Measurements from ENCODE around the gene COMMD8. TPM values are rescaled to one million over a fixed set of nuclear protein-coding genes. Genes with fewer than 3 reads are reported as not detected.

The COMMD8 gene
- total and polyA plus RNA-seq, 10 of the 15 experiments (the other 5 are each of a cell fraction or from before 2014, with no cell fraction given), result 27.6 to 156 (median 48.4) TPM

DNA sequence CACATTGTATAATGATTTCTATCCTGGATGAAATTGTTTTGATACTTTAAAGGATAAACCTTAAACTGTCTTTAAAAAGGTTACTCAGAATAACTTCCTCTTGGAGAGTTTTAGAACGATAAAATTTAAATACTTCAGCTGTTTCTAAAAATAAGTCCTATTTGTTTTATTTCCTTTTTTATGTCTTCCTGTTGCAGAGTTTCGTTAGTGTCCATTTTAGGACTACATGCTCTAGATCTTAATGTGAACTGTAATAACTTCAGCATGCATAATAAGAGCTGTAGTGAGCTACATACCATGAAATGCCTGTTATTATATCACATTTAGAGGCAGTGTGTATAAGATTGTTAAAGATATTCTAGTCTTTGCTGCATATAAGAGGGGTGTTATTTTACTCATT lies 36.2 kb upstream of the COMMD8 start (continued):
- TF ChIP-seq FOXM1 (IDR thresholded peaks at IDR 0.05; ENCODE audit: low read depth, low read length) (0 out of 2 replicates have a peak, but pooled peaks have one; percentile 8), MEF2B (IDR thresholded peaks at IDR 0.05; ENCODE audit: partially characterized antibody, poor library complexity, severe bottlenecking) (peak; percentile 62), HDAC2 (IDR thresholded peaks at IDR 0.05) (no peak), NR2F1 (conservative IDR thresholded peaks at IDR 0.05) (no peak), MTA3 (IDR thresholded peaks at IDR 0.05; ENCODE audit: borderline replicate concordance, low read length) (no peak)
- TF ChIP-seq, protein P1, sequence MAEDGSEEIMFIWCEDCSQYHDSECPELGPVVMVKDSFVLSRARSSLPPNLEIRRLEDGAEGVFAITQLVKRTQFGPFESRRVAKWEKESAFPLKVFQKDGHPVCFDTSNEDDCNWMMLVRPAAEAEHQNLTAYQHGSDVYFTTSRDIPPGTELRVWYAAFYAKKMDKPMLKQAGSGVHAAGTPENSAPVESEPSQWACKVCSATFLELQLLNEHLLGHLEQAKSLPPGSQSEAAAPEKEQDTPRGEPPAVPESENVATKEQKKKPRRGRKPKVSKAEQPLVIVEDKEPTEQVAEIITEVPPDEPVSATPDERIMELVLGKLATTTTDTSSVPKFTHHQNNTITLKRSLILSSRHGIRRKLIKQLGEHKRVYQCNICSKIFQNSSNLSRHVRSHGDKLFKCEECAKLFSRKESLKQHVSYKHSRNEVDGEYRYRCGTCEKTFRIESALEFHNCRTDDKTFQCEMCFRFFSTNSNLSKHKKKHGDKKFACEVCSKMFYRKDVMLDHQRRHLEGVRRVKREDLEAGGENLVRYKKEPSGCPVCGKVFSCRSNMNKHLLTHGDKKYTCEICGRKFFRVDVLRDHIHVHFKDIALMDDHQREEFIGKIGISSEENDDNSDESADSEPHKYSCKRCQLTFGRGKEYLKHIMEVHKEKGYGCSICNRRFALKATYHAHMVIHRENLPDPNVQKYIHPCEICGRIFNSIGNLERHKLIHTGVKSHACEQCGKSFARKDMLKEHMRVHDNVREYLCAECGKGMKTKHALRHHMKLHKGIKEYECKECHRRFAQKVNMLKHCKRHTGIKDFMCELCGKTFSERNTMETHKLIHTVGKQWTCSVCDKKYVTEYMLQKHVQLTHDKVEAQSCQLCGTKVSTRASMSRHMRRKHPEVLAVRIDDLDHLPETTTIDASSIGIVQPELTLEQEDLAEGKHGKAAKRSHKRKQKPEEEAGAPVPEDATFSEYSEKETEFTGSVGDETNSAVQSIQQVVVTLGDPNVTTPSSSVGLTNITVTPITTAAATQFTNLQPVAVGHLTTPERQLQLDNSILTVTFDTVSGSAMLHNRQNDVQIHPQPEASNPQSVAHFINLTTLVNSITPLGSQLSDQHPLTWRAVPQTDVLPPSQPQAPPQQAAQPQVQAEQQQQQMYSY (CRISPR knock-in tag; IDR thresholded peaks at IDR 0.05), result no peak
- TF ChIP-seq, protein P2, sequence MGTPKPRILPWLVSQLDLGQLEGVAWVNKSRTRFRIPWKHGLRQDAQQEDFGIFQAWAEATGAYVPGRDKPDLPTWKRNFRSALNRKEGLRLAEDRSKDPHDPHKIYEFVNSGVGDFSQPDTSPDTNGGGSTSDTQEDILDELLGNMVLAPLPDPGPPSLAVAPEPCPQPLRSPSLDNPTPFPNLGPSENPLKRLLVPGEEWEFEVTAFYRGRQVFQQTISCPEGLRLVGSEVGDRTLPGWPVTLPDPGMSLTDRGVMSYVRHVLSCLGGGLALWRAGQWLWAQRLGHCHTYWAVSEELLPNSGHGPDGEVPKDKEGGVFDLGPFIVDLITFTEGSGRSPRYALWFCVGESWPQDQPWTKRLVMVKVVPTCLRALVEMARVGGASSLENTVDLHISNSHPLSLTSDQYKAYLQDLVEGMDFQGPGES (IDR thresholded peaks at IDR 0.05), result no peak
- TF ChIP-seq, protein P3, sequence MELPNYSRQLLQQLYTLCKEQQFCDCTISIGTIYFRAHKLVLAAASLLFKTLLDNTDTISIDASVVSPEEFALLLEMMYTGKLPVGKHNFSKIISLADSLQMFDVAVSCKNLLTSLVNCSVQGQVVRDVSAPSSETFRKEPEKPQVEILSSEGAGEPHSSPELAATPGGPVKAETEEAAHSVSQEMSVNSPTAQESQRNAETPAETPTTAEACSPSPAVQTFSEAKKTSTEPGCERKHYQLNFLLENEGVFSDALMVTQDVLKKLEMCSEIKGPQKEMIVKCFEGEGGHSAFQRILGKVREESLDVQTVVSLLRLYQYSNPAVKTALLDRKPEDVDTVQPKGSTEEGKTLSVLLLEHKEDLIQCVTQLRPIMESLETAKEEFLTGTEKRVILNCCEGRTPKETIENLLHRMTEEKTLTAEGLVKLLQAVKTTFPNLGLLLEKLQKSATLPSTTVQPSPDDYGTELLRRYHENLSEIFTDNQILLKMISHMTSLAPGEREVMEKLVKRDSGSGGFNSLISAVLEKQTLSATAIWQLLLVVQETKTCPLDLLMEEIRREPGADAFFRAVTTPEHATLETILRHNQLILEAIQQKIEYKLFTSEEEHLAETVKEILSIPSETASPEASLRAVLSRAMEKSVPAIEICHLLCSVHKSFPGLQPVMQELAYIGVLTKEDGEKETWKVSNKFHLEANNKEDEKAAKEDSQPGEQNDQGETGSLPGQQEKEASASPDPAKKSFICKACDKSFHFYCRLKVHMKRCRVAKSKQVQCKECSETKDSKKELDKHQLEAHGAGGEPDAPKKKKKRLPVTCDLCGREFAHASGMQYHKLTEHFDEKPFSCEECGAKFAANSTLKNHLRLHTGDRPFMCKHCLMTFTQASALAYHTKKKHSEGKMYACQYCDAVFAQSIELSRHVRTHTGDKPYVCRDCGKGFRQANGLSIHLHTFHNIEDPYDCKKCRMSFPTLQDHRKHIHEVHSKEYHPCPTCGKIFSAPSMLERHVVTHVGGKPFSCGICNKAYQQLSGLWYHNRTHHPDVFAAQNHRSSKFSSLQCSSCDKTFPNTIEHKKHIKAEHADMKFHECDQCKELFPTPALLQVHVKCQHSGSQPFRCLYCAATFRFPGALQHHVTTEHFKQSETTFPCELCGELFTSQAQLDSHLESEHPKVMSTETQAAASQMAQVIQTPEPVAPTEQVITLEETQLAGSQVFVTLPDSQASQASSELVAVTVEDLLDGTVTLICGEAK (IDR thresholded peaks at IDR 0.05; ENCODE audit: borderline replicate concordance), result no peak
- TF ChIP-seq, protein P4, sequence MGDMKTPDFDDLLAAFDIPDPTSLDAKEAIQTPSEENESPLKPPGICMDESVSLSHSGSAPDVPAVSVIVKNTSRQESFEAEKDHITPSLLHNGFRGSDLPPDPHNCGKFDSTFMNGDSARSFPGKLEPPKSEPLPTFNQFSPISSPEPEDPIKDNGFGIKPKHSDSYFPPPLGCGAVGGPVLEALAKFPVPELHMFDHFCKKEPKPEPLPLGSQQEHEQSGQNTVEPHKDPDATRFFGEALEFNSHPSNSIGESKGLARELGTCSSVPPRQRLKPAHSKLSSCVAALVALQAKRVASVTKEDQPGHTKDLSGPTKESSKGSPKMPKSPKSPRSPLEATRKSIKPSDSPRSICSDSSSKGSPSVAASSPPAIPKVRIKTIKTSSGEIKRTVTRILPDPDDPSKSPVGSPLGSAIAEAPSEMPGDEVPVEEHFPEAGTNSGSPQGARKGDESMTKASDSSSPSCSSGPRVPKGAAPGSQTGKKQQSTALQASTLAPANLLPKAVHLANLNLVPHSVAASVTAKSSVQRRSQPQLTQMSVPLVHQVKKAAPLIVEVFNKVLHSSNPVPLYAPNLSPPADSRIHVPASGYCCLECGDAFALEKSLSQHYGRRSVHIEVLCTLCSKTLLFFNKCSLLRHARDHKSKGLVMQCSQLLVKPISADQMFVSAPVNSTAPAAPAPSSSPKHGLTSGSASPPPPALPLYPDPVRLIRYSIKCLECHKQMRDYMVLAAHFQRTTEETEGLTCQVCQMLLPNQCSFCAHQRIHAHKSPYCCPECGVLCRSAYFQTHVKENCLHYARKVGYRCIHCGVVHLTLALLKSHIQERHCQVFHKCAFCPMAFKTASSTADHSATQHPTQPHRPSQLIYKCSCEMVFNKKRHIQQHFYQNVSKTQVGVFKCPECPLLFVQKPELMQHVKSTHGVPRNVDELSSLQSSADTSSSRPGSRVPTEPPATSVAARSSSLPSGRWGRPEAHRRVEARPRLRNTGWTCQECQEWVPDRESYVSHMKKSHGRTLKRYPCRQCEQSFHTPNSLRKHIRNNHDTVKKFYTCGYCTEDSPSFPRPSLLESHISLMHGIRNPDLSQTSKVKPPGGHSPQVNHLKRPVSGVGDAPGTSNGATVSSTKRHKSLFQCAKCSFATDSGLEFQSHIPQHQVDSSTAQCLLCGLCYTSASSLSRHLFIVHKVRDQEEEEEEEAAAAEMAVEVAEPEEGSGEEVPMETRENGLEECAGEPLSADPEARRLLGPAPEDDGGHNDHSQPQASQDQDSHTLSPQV (IDR thresholded peaks at IDR 0.05), result no peak
- TF ChIP-seq, protein P5, sequence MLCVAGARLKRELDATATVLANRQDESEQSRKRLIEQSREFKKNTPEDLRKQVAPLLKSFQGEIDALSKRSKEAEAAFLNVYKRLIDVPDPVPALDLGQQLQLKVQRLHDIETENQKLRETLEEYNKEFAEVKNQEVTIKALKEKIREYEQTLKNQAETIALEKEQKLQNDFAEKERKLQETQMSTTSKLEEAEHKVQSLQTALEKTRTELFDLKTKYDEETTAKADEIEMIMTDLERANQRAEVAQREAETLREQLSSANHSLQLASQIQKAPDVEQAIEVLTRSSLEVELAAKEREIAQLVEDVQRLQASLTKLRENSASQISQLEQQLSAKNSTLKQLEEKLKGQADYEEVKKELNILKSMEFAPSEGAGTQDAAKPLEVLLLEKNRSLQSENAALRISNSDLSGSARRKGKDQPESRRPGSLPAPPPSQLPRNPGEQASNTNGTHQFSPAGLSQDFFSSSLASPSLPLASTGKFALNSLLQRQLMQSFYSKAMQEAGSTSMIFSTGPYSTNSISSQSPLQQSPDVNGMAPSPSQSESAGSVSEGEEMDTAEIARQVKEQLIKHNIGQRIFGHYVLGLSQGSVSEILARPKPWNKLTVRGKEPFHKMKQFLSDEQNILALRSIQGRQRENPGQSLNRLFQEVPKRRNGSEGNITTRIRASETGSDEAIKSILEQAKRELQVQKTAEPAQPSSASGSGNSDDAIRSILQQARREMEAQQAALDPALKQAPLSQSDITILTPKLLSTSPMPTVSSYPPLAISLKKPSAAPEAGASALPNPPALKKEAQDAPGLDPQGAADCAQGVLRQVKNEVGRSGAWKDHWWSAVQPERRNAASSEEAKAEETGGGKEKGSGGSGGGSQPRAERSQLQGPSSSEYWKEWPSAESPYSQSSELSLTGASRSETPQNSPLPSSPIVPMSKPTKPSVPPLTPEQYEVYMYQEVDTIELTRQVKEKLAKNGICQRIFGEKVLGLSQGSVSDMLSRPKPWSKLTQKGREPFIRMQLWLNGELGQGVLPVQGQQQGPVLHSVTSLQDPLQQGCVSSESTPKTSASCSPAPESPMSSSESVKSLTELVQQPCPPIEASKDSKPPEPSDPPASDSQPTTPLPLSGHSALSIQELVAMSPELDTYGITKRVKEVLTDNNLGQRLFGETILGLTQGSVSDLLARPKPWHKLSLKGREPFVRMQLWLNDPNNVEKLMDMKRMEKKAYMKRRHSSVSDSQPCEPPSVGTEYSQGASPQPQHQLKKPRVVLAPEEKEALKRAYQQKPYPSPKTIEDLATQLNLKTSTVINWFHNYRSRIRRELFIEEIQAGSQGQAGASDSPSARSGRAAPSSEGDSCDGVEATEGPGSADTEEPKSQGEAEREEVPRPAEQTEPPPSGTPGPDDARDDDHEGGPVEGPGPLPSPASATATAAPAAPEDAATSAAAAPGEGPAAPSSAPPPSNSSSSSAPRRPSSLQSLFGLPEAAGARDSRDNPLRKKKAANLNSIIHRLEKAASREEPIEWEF (IDR thresholded peaks at IDR 0.05; ENCODE audit: insufficient replicate concordance, low read depth, low read length), result no peak
